Activated naive CD4-positive, alpha-beta T cell treated with anti-CD3 and anti-CD28 coated beads, Interleukin-2, amount 50 U/mL, for 16 hours (primary cell): Measurements from ENCODE around the gene CFAP73.

ENCODE experiments used
- DNase-seq: peaks from one replicate; pipeline ENCODE4 v3.0.0-alpha.2; 2020

Gene CFAP73

GRCh38 chr12:113167868-113168267 is 18.3 kb downstream of the CFAP73 start:
- no peak for DNase-seq

- DNase-seq, result no peak
These were observed 20.2 kb downstream of the CFAP73 start for GRCh38 chr12:113169697-113170096.

GRCh38 chr12:113170457-113170856 is 20.9 kb downstream of the CFAP73 start:
- no peak for DNase-seq

GRCh38 chr12:113170926-113171325 is 21.4 kb downstream of the CFAP73 start:
- DNase-seq, result no peak

- no peak for DNase-seq
These were observed 22.0 kb downstream of the CFAP73 start for GRCh38 chr12:113171543-113171942.

GRCh38 chr12:113172185-113172584 is 22.7 kb downstream of the CFAP73 start:
- no peak for DNase-seq

GRCh38 chr12:113173081-113173698 is 23.7 kb downstream of the CFAP73 start:
- DNase-seq, result no peak

GRCh38 chr12:113174461-113175384 is 25.2 kb downstream of the CFAP73 start:
- peak; percentile 79 for DNase-seq

- no peak for DNase-seq
These were observed 29.5 kb downstream of the CFAP73 start for GRCh38 chr12:113179023-113179422.

- no peak for DNase-seq
These were observed 30.8 kb downstream of the CFAP73 start for GRCh38 chr12:113180333-113180732.

- DNase-seq, result no peak
These were observed 32.5 kb downstream of the CFAP73 start for GRCh38 chr12:113181975-113182374.

- DNase-seq, result no peak
These were observed 33.6 kb downstream of the CFAP73 start for GRCh38 chr12:113183030-113183589.

GRCh38 chr12:113184098-113184899 is 34.8 kb downstream of the CFAP73 start:
- DNase-seq, result no peak

GRCh38 chr12:113184900-113185179 is 35.3 kb downstream of the CFAP73 start:
- peak; percentile 89 for DNase-seq

- DNase-seq, result peak; percentile 82
These were observed 35.9 kb downstream of the CFAP73 start, which contains the start of the genes DDX54 and RITA1 for GRCh38 chr12:113185180-113186032. DDX54 (minus strand) TSS chr12:113185478; CDS start chr12:113185451, 27 bp downstream. RITA1 (plus strand) TSS chr12:113185721; CDS start chr12:113186747, 1,026 bp downstream.

- no peak for DNase-seq
These were observed 36.5 kb downstream of the CFAP73 start for GRCh38 chr12:113186033-113186365.

- DNase-seq, result no peak
These were observed 37.3 kb downstream of the CFAP73 start for GRCh38 chr12:113186666-113187325.

- DNase-seq, result no peak
These were observed 39.8 kb downstream of the CFAP73 start for GRCh38 chr12:113189361-113189760.

- no peak for DNase-seq
These were observed 41.2 kb downstream of the CFAP73 start for GRCh38 chr12:113190761-113191160.

GRCh38 chr12:113191227-113191626 is 41.7 kb downstream of the CFAP73 start:
- DNase-seq, result no peak

- no peak for DNase-seq
These were observed 45.5 kb downstream of the CFAP73 start for GRCh38 chr12:113194971-113195391.

- DNase-seq, result no peak
These were observed 46.1 kb downstream of the CFAP73 start for GRCh38 chr12:113195598-113195997.
